GM19035 (cell line): Measurements from ENCODE around the gene RAVER2.

ENCODE experiments used
- ATAC-seq: cut with Tn5 transposase; IDR thresholded peaks from one replicate; pipeline ENCODE4 v1.9.1; 2021; ENCODE audit not compliant: unreplicated experiment

Gene RAVER2

GRCh38 chr1:64873576-64873975 is 128.7 kb downstream of the RAVER2 start:
- ATAC-seq = no peak

GRCh38 chr1:64874666-64875065 is 129.8 kb downstream of the RAVER2 start:
- no peak for ATAC-seq

- no peak for ATAC-seq
These were observed 130.2 kb downstream of the RAVER2 start for GRCh38 chr1:64875101-64875500.

- no peak for ATAC-seq
These were observed 130.7 kb downstream of the RAVER2 start for GRCh38 chr1:64875606-64876005.

GRCh38 chr1:64877151-64877550 is 132.3 kb downstream of the RAVER2 start:
- ATAC-seq = no peak

GRCh38 chr1:64877598-64877997 is 132.7 kb downstream of the RAVER2 start:
- ATAC-seq = no peak

GRCh38 chr1:64878090-64878489 is 133.2 kb downstream of the RAVER2 start:
- no peak for ATAC-seq

GRCh38 chr1:64878931-64879611 is 134.2 kb downstream of the RAVER2 start:
- ATAC-seq = no peak

GRCh38 chr1:64880449-64880848 is 135.6 kb downstream of the RAVER2 start:
- no peak for ATAC-seq

- ATAC-seq = no peak
These were observed 136.4 kb downstream of the RAVER2 start for GRCh38 chr1:64881281-64881680.
